ENCODE results near the gene CHMP1B. TPM values are rescaled to one million over a fixed set of nuclear protein-coding genes. Genes with fewer than 3 reads are reported as not detected.

CHMP1B gene
- total RNA-seq, 1 experiment from 2014 or later = 39.7 TPM

DNA sequence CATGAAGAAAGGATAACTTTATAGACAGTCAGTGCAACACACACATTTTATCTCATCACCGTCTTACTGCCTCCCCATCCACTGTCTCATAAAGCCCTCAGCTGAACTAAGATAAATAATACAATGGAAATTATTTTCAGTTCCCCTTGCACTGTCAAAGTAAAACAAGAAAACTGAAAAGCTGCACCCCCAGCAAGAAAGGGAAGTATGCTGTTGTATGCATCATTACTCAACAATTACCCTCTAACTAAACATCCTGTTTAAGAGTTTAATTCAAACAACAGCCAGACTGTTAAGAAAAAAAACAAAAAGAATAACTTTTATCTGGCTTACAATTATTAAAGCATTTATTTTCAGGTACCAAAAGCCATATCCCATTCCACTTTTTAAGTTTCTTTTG is 31.9 kb downstream of the CHMP1B start:
- Mint-ChIP-seq H3K4me1 (ENCODE audit: insufficient read depth, unreplicated experiment) (peaks cover 6% of the 10 kb centered on the region), H3K36me3 (ENCODE audit: insufficient read depth, unreplicated experiment) (peaks cover 19% of the 10 kb centered on the region), H3K4me3 (ENCODE audit: unreplicated experiment) (no peak overlapping the region), H3K27ac (ENCODE audit: low read depth, unreplicated experiment) (no peak overlapping the region), H3K27me3 (ENCODE audit: insufficient read depth, unreplicated experiment) (no peaks in the 10 kb centered on the region), H3K9me3 (ENCODE audit: unreplicated experiment) (no peaks in the 10 kb centered on the region)
- DNase-seq (ENCODE audit: unreplicated experiment) = no peak
- intact Hi-C loops (cut with micrococcal nuclease) = no loop called here
- BruUV-seq (replicated peaks) = no TSS peak
- POLR2A ChIA-PET = no interaction called here
- TF ChIP-seq CTCF (IDR thresholded peaks at IDR 0.05; ENCODE audit: unreplicated experiment) = no peak
- CTCF ChIA-PET = interaction anchor here (0.7 to 1.1 kb wide), 2 partner anchors 111 to 150 kb away, joined by 3 read pairs; no protein-coding TSS in a partner anchor

- H3K4me1 Mint-ChIP-seq (ENCODE audit: insufficient read depth, unreplicated experiment) = peaks cover 6% of the 10 kb centered on the region
- no peak for TF ChIP-seq CTCF (IDR thresholded peaks at IDR 0.05; ENCODE audit: unreplicated experiment)
- CTCF ChIA-PET = interaction anchor here (1.4 kb wide), 1 partner anchor 151 kb away, joined by 6 read pairs; no protein-coding TSS in a partner anchor
Measured at GRCh38 chr18:11884396-11885030, 33.3 kb downstream of the CHMP1B start.

DNA sequence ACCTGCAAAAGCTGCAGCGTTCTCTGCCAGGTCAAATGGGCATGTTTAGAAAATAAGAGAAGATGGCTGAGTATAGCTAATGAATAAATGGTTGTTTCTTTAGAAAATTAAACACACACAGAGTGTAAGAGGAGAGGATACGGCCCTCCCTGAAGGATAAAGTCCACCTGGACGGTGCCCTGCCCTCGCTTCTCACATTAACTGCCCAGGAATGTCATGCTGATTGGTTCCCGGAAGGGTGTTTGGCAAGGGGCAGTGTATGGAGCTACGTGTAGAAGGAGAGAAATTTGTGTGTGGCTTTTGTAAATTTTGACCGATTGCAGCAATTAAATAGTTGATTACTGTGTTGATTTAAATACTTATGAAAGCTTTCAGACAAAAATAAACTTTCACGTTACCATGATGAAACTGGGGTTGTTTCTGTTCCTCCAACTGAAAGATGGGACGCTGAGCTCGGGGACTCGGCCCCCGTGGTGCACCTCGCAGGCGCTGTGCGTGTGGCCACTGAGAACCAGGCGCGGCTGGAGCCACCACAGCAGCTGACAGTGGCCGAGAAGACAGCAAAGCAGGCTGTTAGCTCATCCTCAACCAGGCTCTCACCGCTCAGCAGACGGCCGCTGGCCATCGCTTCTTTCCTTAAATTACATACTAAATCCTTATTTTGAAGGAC is 34.2 kb downstream of the CHMP1B start:
- no peak for TF ChIP-seq CTCF (IDR thresholded peaks at IDR 0.05; ENCODE audit: unreplicated experiment)
- no peak overlapping the region for H3K27ac Mint-ChIP-seq (ENCODE audit: low read depth, unreplicated experiment)
- CTCF ChIA-PET = interaction anchor here (1.4 kb wide), 1 partner anchor 152 kb away, joined by 6 read pairs; no protein-coding TSS in a partner anchor
- H3K4me3 Mint-ChIP-seq (ENCODE audit: unreplicated experiment) = no peak overlapping the region
- H3K27me3 Mint-ChIP-seq (ENCODE audit: insufficient read depth, unreplicated experiment) = no peaks in the 10 kb centered on the region
- BruUV-seq (replicated peaks) = no TSS peak
- H3K4me1 Mint-ChIP-seq (ENCODE audit: insufficient read depth, unreplicated experiment) = peaks cover 6% of the 10 kb centered on the region
- peaks cover 34% of the 10 kb centered on the region for H3K36me3 Mint-ChIP-seq (ENCODE audit: insufficient read depth, unreplicated experiment)
- H3K9me3 Mint-ChIP-seq (ENCODE audit: unreplicated experiment) = no peaks in the 10 kb centered on the region
- no peak for DNase-seq (ENCODE audit: unreplicated experiment)
- intact Hi-C loops (cut with micrococcal nuclease) = no loop called here
- POLR2A ChIA-PET = interaction anchor here (0.6 kb wide), 2 partner anchors 8 to 95 kb away, joined by 3 read pairs; no protein-coding TSS in a partner anchor

More at GRCh38 chr18:11884396-11885030, 33.3 kb downstream of the CHMP1B start:
- Mint-ChIP-seq H3K4me3 (ENCODE audit: unreplicated experiment) (no peak overlapping the region), H3K9me3 (ENCODE audit: unreplicated experiment) (no peaks in the 10 kb centered on the region), H3K27ac (ENCODE audit: low read depth, unreplicated experiment) (no peak overlapping the region), H3K36me3 (ENCODE audit: insufficient read depth, unreplicated experiment) (peaks cover 25% of the 10 kb centered on the region), H3K27me3 (ENCODE audit: insufficient read depth, unreplicated experiment) (no peaks in the 10 kb centered on the region)
- intact Hi-C loops (cut with micrococcal nuclease) = no loop called here
- no peak for DNase-seq (ENCODE audit: unreplicated experiment)
- POLR2A ChIA-PET = interaction anchor here (0.6 kb wide), 1 partner anchor 9 kb away, joined by 3 read pairs; no protein-coding TSS in a partner anchor
- no TSS peak for BruUV-seq (replicated peaks)

DNA sequence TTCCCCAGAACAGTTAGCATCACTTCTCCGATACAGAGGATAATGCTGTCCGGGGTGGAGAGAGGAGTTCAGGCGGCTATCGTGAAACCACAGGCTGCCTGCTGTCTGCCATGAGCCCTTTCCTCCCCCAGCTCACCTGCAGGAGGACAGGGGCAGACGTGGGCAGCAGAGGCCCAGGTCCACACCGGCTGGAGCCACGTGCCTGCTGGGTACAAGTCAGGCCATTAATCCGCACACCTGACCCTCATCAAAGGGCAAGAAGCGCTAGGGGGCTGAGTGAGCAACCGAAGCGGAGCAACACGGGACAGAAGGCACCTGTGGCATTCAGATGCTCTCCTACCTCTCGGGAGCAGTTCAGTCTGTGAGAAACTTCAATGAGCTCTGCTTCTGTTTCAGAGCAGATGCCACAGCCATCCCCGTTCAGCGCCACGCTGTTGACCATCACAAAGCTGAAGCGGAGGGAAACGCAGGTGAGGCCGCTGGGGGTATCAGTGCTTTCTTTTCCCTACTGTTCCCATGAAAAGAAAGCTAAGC is 35.4 kb downstream of the CHMP1B start:
- BruUV-seq (replicated peaks) = no TSS peak
- Mint-ChIP-seq H3K27ac (ENCODE audit: low read depth, unreplicated experiment) (no peak overlapping the region), H3K4me1 (ENCODE audit: insufficient read depth, unreplicated experiment) (peaks cover 6% of the 10 kb centered on the region), H3K27me3 (ENCODE audit: insufficient read depth, unreplicated experiment) (no peaks in the 10 kb centered on the region), H3K4me3 (ENCODE audit: unreplicated experiment) (no peak overlapping the region), H3K36me3 (ENCODE audit: insufficient read depth, unreplicated experiment) (peaks cover 41% of the 10 kb centered on the region), H3K9me3 (ENCODE audit: unreplicated experiment) (no peaks in the 10 kb centered on the region)
- POLR2A ChIA-PET = interaction anchor here (0.6 kb wide), 1 partner anchor 9 kb away, joined by 3 read pairs; no protein-coding TSS in a partner anchor
- intact Hi-C loops (cut with micrococcal nuclease) = no loop called here
- CTCF ChIA-PET = interaction anchor here (0.7 to 2.4 kb wide), 2 partner anchors 159 to 231 kb away, joined by 3 to 5 read pairs; no protein-coding TSS in a partner anchor
- TF ChIP-seq CTCF (IDR thresholded peaks at IDR 0.05; ENCODE audit: unreplicated experiment) = no peak
- DNase-seq (ENCODE audit: unreplicated experiment) = no peak

Data from MCF 10A (cell line).